Karpas-422 (cell line): ENCODE measurements around the gene SLC4A5. TPM values are rescaled to one million over a fixed set of nuclear protein-coding genes. Genes with fewer than 3 reads are reported as not detected.

Source experiments
- small RNA-seq: library from RNA; depleted of rRNA; stranded (forward); fragments of <200 nt; gene quantifications from one replicate; pipeline ENCODE3, GENCODE V24; 2014
- total RNA-seq: library from RNA; depleted of rRNA; stranded (reverse); fragments of >200 nt; shearing (Covaris generic); gene quantifications from 2 replicates; pipeline ENCODE4 v1.2.3, GENCODE V29; 2014; ENCODE audit warnings: low replicate concordance; rRNA removed

Gene SLC4A5
- total RNA-seq, 1 experiment from 2014 or later = 3.2 TPM

Small RNA genes within 50 kb of the gene (small RNA-seq; reads per million reads assigned to genes)
- not detected for gene RNU6-542P
- gene TAF13P2 = not detected

Other genes starting within 250 kb of the SLC4A5 start
- gene BOLA3, start 195.5 kb downstream of the SLC4A5 start, total RNA-seq = 37.3 and 120 TPM in 2 replicates
- gene MOB1A, start 164.5 kb downstream of the SLC4A5 start, total RNA-seq = 221 and 542 TPM in 2 replicates
- gene MTHFD2, start 144.8 kb downstream of the SLC4A5 start, total RNA-seq = 710 and 714 TPM in 2 replicates
- gene DCTN1, start 36.9 kb upstream of the SLC4A5 start, total RNA-seq = 95.0 and 96.4 TPM in 2 replicates
- gene C2orf81, start 78.2 kb upstream of the SLC4A5 start, total RNA-seq = 3.8 and 7.6 TPM in 2 replicates
- 130 and 239 TPM in 2 replicates for gene WDR54, start 78.3 kb upstream of the SLC4A5 start, total RNA-seq
- gene RTKN, start 98.5 kb upstream of the SLC4A5 start, total RNA-seq = 28.1 and 31.5 TPM in 2 replicates
- gene INO80B, start 111.7 kb upstream of the SLC4A5 start, total RNA-seq = 29.3 and 86.9 TPM in 2 replicates
- 124 and 149 TPM in 2 replicates for gene WBP1, start 115.0 kb upstream of the SLC4A5 start, total RNA-seq
- gene MOGS, start 122.0 kb upstream of the SLC4A5 start, total RNA-seq = 69.1 and 95.6 TPM in 2 replicates
- 91.4 and 144 TPM in 2 replicates for gene MRPL53, start 129.3 kb upstream of the SLC4A5 start, total RNA-seq
- 47.7 and 50.5 TPM in 2 replicates for gene CCDC142, start 139.6 kb upstream of the SLC4A5 start, total RNA-seq
- 47.5 and 54.9 TPM in 2 replicates for gene TTC31, start 139.7 kb upstream of the SLC4A5 start, total RNA-seq
- gene LBX2, start 156.2 kb upstream of the SLC4A5 start, total RNA-seq = 7.2 and 15.8 TPM in 2 replicates
- 44.8 and 58.3 TPM in 2 replicates for gene PCGF1, start 164.3 kb upstream of the SLC4A5 start, total RNA-seq
- gene TLX2, start 171.0 kb upstream of the SLC4A5 start, total RNA-seq = 0.25 and 2.5 TPM in 2 replicates
- gene DQX1, start 182.8 kb upstream of the SLC4A5 start, total RNA-seq = 1.4 and 22.6 TPM in 2 replicates
- 216 and 273 TPM in 2 replicates for gene AUP1, start 186.3 kb upstream of the SLC4A5 start, total RNA-seq
- gene HTRA2, start 186.5 kb upstream of the SLC4A5 start, total RNA-seq = 36.8 and 72.1 TPM in 2 replicates
- gene LOXL3, start 210.5 kb upstream of the SLC4A5 start, total RNA-seq = 0.15 and 1.3 TPM in 2 replicates
- 24.7 and 57.1 TPM in 2 replicates for gene DOK1, start 211.3 kb upstream of the SLC4A5 start, total RNA-seq